ENCODE results near the gene TTLL8. TPM values are rescaled to one million over a fixed set of nuclear protein-coding genes. Genes with fewer than 3 reads are reported as not detected.

Gene TTLL8
- total RNA-seq, 2 experiments from 2014 or later, result 0.06 to 0.72 TPM

DNA sequence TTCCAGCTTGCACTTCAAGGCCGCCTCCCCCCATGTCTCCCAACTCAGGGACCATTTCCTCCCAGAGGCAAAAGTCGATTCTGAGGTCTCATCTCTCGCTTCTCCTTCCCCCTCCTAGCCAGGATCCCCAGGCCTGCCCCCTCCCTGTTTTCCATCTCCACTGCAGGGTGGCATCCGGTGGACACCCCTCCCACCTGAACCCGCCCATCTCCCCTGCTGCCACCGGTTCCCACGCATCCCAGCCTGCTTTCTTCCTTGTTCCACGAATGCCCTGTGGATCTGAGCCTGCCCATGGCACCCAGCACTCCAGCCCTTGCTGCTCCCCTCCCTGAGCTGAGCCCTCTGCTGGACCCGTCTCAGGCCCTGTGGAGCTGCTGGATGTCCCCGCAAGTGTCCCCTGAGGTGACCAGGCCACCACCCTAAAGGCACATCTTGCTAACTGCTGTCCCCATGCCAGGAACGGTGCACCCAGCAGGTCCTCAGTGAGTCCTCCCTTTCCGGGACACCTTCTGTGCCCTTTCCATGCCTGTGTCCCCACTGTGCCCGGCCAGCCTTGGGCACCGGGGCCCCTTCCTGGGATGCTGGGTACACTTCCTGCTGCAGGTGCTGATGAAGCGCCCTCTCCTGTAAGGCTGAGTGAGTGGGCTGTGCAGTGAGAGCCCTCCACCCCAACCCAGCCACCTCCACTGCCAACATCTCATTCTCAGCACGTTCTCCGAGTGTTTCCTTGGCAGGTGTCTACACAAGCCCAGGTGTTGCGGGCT is 46.5 kb downstream of the TTLL8 start:
- H3K4me1 ChIP-seq (ENCODE audit: insufficient read depth, low read length, poor library complexity, severe bottlenecking), result peaks cover 7% of the 10 kb centered on the region

DNA sequence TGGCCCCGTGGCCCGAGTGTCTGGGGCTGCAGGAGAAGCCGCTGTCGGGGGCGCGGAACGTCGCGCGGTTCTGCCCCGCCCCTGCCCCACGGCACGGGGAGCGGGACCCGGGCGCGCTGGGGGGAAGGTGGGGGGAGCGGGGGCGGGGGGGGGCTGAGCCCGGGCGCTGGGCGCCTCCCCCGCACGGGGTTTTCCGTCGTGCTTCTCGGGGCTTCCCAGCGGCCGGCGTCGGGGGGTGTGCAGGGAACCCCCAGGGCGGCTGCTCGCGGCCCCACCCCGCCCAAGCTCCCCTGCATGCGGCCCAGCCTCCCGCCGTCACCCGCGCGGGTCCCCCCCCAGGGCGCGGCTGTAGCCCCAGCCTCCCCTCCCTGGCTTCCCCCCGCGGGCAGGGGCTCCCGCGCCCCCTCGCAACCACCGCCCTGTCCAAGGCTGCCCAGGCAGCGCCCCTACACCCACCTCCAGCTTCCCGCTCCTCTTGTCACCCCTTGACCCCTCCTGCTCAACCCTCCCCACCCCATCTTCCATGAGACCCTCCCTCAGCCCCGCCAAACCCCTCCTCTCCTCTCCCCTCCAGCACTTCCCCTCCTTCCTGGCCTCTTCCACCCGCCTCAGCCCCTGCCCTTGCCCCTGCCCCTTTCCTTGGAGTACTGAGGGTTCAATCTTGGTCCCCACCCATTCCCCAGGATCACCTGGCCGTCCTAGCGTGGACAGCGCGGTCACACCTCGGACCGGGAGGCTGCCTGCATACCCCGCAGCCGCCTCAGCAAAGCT is 47.2 kb downstream of the TTLL8 start:
- H2AFZ ChIP-seq (ENCODE audit: low read length), result no peak overlapping the region
- H3K9me2 ChIP-seq (ENCODE audit: insufficient read depth, low read length), result no peaks in the 10 kb centered on the region
- H3K9me3 ChIP-seq (ENCODE audit: low read length), result no peaks in the 10 kb centered on the region
- intact Hi-C loops (cut with micrococcal nuclease; ENCODE audit: unreplicated experiment), result no loop called here
- H3K79me2 ChIP-seq (ENCODE audit: insufficient read depth, low read depth, low read length), result no peaks in the 10 kb centered on the region
- no peaks in the 10 kb centered on the region for H3K36me3 ChIP-seq (ENCODE audit: insufficient read depth, low read length)
- POLR2A ChIA-PET, result no interaction called here
- H3K4me1 ChIP-seq (ENCODE audit: insufficient read depth, low read length, poor library complexity, severe bottlenecking), result peaks cover 7% of the 10 kb centered on the region
- no peak for DNase-seq (ENCODE audit: low spot score)
- CTCF ChIA-PET (ENCODE audit: unreplicated experiment), result no interaction called here
- H4K20me1 ChIP-seq (ENCODE audit: insufficient read depth, low read length), result no peaks in the 10 kb centered on the region
- no peak overlapping the region for H3K27ac ChIP-seq (ENCODE audit: low read depth, low read length, poor library complexity, severe bottlenecking)
- no peak overlapping the region for H3K4me2 ChIP-seq (ENCODE audit: low read length)
- no TSS peak for BruUV-seq (replicated peaks)
- no peak overlapping the region for H3K4me3 ChIP-seq (ENCODE audit: low read depth, low read length, poor library complexity, severe bottlenecking)
- TF ChIP-seq EZH2phosphoT487 (IDR thresholded peaks at IDR 0.05; ENCODE audit: borderline replicate concordance, low read depth, low read length), result no peak
- TF ChIP-seq, protein P1, sequence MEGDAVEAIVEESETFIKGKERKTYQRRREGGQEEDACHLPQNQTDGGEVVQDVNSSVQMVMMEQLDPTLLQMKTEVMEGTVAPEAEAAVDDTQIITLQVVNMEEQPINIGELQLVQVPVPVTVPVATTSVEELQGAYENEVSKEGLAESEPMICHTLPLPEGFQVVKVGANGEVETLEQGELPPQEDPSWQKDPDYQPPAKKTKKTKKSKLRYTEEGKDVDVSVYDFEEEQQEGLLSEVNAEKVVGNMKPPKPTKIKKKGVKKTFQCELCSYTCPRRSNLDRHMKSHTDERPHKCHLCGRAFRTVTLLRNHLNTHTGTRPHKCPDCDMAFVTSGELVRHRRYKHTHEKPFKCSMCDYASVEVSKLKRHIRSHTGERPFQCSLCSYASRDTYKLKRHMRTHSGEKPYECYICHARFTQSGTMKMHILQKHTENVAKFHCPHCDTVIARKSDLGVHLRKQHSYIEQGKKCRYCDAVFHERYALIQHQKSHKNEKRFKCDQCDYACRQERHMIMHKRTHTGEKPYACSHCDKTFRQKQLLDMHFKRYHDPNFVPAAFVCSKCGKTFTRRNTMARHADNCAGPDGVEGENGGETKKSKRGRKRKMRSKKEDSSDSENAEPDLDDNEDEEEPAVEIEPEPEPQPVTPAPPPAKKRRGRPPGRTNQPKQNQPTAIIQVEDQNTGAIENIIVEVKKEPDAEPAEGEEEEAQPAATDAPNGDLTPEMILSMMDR (conservative IDR thresholded peaks at IDR 0.05; ENCODE audit: low read length), result no peak

More for the DNA sequence above, 46.5 kb downstream of the TTLL8 start:
- Histone ChIP-seq H3K9me3 (ENCODE audit: low read length) (no peaks in the 10 kb centered on the region), H2AFZ (ENCODE audit: low read length) (no peak overlapping the region), H4K20me1 (ENCODE audit: insufficient read depth, low read length) (no peaks in the 10 kb centered on the region), H3K79me2 (ENCODE audit: insufficient read depth, low read depth, low read length) (no peaks in the 10 kb centered on the region), H3K36me3 (ENCODE audit: insufficient read depth, low read length) (no peaks in the 10 kb centered on the region), H3K4me2 (ENCODE audit: low read length) (no peak overlapping the region), H3K27ac (ENCODE audit: low read depth, low read length, poor library complexity, severe bottlenecking) (no peak overlapping the region), H3K4me3 (ENCODE audit: low read depth, low read length, poor library complexity, severe bottlenecking) (no peak overlapping the region), H3K9me2 (ENCODE audit: insufficient read depth, low read length) (no peaks in the 10 kb centered on the region)
- intact Hi-C loops (cut with micrococcal nuclease; ENCODE audit: unreplicated experiment), result no loop called here
- DNase-seq (ENCODE audit: low spot score), result peak; percentile 16
- TF ChIP-seq, protein P1 (conservative IDR thresholded peaks at IDR 0.05; ENCODE audit: low read length), result 0 out of 2 replicates have a peak, but pooled peaks have one; percentile 17
- no peak for TF ChIP-seq EZH2phosphoT487 (IDR thresholded peaks at IDR 0.05; ENCODE audit: borderline replicate concordance, low read depth, low read length)
- POLR2A ChIA-PET, result no interaction called here
- CTCF ChIA-PET (ENCODE audit: unreplicated experiment), result no interaction called here
- BruUV-seq (replicated peaks), result no TSS peak
